Activated naive CD4-positive, alpha-beta T cell (primary cell): ENCODE measurements around the gene ARHGEF10L.

Source experiments
- DNase-seq, 4 experiments: peaks; one replicate each; lab custom pipeline; 2025; lab: John Stamatoyannopoulos, UW

The ARHGEF10L gene

GRCh38 chr1:17546946-17547670 is 7.6 kb downstream of the ARHGEF10L start:
- no peak for DNase-seq

GRCh38 chr1:17549384-17549783 is 9.9 kb downstream of the ARHGEF10L start:
- DNase-seq: no peak

- DNase-seq: no peak
Measured at GRCh38 chr1:17550729-17551584, 11.5 kb downstream of the ARHGEF10L start.

- no peak for DNase-seq
Measured at GRCh38 chr1:17551755-17552234, 12.3 kb downstream of the ARHGEF10L start.

DNA sequence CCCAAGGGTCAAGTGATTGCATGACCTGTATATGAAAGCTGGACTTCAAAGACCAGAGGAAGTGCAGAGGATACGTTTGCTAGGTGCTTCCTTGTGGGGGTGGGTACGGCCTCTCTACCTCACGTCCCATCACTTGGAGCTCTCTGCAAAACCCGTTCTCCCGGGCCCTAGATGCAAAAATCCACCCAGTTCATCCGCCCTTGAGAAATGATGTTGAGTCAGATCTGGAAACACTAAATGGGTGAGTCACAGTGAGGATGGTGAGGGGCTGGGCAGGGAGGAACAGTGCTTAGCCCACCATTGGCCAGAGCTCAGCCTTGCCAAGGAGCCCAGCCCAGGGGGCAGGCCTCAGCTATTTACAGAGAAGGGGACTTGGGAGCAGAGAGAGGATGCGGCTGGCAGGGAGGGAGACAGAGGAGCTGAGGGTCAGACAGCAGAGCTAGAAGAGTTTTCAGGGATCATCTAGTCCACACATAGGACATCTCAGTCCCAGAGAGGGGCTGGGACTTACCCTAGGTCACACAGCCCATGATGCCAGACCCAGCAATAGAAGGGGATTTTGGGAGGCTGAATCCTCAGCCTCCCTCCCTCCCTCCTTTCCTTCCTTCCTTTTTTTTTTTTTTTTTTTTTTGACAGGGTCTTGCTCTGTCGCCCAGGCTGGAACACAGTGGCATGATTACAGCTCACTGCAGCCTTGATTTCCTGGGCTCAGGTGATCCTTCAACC is 14.6 kb downstream of the ARHGEF10L start:
- no peak for DNase-seq

- DNase-seq: no peak
Measured at GRCh38 chr1:17554954-17555353, 15.5 kb downstream of the ARHGEF10L start.

DNA sequence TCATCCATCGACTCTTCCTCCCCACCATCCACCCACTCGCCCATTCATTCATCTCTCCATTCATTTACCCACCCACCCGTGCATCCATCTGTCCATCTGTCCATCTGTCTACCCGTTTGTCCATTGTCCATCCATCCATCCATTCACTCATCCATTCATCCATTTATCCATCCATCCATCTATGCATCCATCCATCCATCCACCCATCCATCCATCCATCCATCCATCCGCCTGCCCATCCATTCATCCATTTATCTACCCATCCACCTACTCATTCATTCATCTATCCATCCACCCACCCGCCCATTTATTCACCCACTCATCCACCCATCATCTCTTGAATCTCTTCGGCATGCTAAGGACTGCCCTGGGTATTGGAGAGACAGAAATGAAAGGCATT is 18.5 kb downstream of the ARHGEF10L start:
- no peak for DNase-seq

DNA sequence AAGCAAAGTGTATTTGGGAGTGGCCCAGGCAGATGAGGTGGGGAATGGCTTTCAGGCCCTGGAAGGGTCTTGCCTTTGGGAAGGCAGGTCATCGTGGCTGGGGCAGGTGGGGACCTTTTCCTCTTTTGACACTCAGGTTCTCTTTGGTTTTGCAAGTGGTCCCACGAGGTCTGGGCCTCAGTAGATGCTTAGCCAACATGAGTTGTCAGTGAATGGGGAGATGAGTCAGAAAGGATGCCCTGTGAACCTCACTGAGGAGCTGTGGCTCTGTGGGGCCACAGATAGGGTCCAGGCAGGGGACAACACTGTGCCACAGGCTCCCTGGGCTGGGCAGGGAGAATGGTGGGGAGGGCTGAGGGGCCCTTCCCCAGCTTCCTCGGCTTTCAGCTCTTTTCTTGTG is 19.0 kb downstream of the ARHGEF10L start:
- no peak for DNase-seq

GRCh38 chr1:17558954-17559614 is 19.6 kb downstream of the ARHGEF10L start:
- no peak for DNase-seq

DNA sequence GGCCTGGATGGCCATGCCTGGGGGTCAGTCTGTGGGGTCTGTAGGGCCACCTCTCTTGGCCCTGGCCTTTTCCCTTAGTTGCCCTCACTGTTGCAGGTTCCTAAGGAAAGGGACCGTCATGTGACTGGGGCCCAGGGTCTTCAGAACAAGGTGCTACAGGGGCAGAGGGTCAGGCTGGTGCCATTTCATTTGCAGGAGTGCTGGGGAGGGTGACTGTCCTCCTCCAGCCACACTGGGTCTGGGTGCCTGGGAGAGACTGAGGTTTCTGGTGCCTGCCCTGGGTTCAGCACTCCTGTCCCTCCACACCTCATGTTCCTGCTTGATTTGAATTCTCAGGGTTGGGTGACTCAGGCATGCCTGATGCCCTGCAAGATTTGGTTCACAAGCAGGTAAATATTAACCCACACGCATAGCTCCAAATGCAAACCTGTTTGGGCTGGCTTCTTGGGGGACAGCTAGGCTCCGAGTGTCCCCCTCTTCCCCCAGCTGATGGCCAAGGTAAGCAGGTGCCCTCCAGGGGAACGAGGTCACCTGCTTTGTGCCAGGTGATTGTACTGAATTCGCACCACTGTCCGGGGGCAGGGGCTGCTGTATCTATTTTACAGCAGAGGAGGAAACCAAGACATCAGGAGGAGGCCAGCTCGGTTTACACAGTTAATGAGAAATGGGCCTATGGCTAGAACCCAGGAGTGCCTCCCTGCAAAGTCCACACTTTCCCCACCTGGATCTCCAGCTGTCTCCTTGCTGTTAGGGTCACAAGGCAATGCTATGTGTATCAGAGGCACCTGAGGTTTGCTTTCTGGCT is 20.3 kb downstream of the ARHGEF10L start:
- no peak for DNase-seq

DNA sequence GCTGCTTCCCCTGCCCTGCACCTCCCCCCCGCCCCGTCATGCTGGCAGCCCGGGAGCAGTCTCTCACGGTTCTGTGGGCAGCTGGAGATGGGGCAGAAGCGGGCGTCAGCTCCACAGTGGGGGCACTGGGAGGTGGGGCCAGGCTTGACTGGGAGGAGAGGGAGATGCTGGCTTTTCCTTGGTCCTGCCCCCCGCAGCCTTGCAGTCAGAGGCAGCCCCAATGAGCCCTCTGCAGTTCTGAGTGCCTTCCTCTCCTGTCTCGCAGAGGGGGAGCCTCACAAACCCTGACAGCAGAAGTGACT is 21.7 kb downstream of the ARHGEF10L start:
- no peak for DNase-seq

DNA sequence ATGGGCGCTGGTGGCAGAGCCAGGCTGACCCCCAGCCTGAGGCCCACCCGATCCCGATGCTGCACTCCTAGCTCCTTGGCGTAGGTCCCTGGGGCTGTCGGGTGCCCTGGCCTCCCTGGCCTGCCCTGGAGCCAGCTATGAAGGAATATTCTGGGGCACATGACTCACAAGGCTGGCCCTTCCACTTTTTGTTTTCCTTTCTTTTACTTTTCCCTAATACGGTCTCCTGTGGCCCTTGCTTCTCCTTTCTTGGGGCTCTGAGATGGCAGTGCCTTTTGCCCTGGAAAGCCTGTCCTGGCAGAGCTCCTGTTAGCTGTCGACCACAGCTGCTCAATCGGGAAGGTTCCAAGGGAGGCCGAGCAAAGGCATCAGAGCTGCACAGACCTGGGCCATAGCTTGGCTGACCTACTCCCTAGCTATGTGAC is 22.1 kb downstream of the ARHGEF10L start:
- no peak for DNase-seq

GRCh38 chr1:17562375-17562774 is 22.9 kb downstream of the ARHGEF10L start:
- no peak for DNase-seq

DNA sequence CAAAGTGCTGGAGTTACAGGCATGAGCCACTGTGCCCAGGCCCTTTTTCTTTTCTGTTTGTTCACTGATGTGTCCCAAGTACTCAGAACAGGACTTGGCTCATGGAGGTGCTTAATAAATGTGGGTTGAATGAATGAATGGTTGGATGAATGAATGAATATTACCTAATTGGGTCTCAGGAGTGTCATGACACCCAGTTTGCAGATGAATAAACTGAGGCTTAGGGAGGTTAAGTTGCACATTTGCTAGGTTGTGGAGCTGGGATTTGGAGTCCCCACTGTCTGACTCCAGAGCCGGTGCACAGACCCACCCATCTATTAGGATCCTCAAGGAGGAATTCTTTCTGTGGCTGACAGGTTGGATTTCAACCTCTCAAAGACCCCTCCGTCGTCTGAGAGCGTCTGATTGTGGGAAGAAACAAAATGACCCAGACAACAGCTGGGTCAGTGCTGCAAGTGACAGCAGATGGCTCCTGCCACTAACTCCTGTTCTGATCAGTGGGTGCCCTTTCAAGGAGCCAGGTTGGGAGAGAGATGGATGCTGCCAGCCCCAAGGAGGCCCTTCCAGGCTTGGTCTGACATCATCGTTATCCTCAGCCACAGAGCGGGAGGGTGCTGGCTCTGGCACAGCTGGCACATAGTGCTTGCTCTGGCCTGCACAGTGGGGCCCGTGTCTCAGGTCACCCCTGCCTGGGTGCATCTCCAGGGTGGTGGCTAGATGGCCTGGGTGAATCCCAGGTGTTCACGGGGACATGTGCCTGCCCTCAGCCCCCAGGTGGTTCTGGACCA is 24.2 kb downstream of the ARHGEF10L start:
- DNase-seq: no peak

- DNase-seq: no peak
Measured at GRCh38 chr1:17564458-17565393, 25.2 kb downstream of the ARHGEF10L start.

GRCh38 chr1:17565461-17566252 is 26.2 kb downstream of the ARHGEF10L start:
- no peak for DNase-seq

- DNase-seq: no peak
Measured at GRCh38 chr1:17566417-17566816, 26.9 kb downstream of the ARHGEF10L start.

- DNase-seq: no peak
Measured at GRCh38 chr1:17566892-17567291, 27.4 kb downstream of the ARHGEF10L start.

DNA sequence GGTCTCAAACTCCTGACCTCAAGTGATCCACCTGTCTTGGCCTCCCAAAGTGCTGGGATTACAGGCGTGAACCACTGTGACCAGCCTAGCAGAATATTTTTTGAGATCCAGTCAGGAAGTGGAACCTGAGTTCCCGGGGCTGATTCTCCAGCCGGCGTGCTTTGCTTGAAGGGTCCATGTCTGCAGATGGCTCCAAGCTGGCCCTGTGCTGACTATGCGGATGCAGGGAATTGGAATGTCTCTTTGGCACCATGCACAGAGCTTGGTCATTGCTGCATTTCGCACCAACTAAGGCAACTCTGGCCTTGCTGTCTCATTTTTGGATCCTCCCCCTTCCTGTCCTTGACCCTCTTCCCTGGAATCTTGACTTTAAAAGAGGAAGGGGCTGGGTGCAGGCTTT is 28.1 kb downstream of the ARHGEF10L start:
- DNase-seq: no peak
